ENCODE results near the gene CLBA1.
"Not testable (repeated sequence)": the region's sequence is repeated elsewhere in the genome, so short reads cannot be mapped to it uniquely, and the experiment has no call there.

CLBA1 gene

GRCh38 chr14:105026033-105026785 is 40.6 kb downstream of the CLBA1 start:
- no peak for DNase-seq

- no peak for DNase-seq
Measured at GRCh38 chr14:105026802-105027563, 41.4 kb downstream of the CLBA1 start.

GRCh38 chr14:105027718-105028117 is 42.1 kb downstream of the CLBA1 start:
- not testable (repeated sequence) for DNase-seq

GRCh38 chr14:105028251-105028927 is 42.8 kb downstream of the CLBA1 start:
- DNase-seq: no peak

- no peak for DNase-seq
Measured at GRCh38 chr14:105029402-105029801, 43.8 kb downstream of the CLBA1 start.

- no peak for DNase-seq
Measured at GRCh38 chr14:105030194-105030593, 44.6 kb downstream of the CLBA1 start.

GRCh38 chr14:105030836-105031396 is 45.3 kb downstream of the CLBA1 start:
- DNase-seq: no peak

- not testable (repeated sequence) for DNase-seq
Measured at GRCh38 chr14:105032451-105032901, 46.9 kb downstream of the CLBA1 start.

GRCh38 chr14:105033412-105033900 is 47.9 kb downstream of the CLBA1 start:
- not testable (repeated sequence) for DNase-seq

GRCh38 chr14:105034315-105035039 is 48.9 kb downstream of the CLBA1 start:
- DNase-seq: no peak

GRCh38 chr14:105035616-105036015 is 50.0 kb downstream of the CLBA1 start:
- DNase-seq: not testable (repeated sequence)

GRCh38 chr14:105039458-105040205 is 54.0 kb downstream of the CLBA1 start:
- DNase-seq: no peak

- DNase-seq: no peak
Measured at GRCh38 chr14:105041841-105042765, 56.5 kb downstream of the CLBA1 start.

GRCh38 chr14:105042813-105043212 is 57.2 kb downstream of the CLBA1 start:
- DNase-seq: no peak

- no peak for DNase-seq
Measured at GRCh38 chr14:105043641-105044040, 58.1 kb downstream of the CLBA1 start.

All from effector CD4-positive, alpha-beta T cell (primary cell).